ENCODE data around the gene NUBPL.
"Not testable (repeated sequence)": the region's sequence is repeated elsewhere in the genome, so short reads cannot be mapped to it uniquely, and the experiment has no call there.

Gene NUBPL

DNA sequence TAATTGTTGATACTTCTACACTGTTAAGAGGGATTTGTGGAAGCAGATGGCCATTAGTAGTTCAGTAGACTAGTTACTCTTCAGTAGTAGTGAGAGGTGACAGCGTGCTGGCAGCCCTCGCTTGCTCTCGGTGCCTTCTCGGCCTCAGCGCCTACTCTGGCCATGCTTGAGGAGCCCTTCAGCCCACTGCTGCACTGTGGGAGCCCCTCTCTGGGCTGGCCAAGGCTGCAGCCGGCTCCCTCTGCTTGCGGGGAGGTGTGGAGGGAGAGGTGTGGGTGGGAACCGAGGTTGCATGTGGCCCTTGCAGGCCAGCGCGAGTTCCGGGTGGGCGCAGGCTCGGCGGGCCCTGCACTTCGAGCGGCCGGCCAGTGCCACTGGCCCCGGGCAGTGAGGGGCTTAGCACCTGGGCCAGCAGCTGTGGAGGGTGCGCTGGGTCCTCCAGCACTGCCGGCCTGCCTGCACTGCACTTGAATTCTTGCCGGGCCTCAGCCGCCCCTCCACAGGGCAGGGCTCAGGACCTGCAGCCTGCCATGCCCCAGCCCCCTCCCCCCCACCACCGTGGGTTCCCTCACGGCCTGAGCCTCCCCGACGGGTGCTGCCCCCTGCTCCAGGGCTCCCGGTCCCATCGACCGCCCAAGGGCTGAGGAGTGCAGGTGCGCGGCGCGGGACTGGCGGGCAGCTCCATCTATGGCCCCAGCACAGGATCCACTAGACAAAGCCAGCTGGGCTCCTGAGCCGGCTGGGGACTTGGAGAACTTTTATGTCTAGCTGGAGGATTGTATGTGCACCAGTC, 139.3 kb downstream of the NUBPL start:
- Histone ChIP-seq H3K9me3 (ENCODE audit: control insufficient read depth, low read length) (no peaks in the 10 kb centered on the region), H3K79me2 (no peaks in the 10 kb centered on the region), H3K27me3 (ENCODE audit: control insufficient read depth, insufficient read depth, low read length) (no peaks in the 10 kb centered on the region), H3K36me3 (ENCODE audit: control insufficient read depth, insufficient read depth, low read length) (no peaks in the 10 kb centered on the region), H2AFZ (no peak overlapping the region), H3K9ac (no peak overlapping the region), H3K4me2 (ENCODE audit: low read length) (no peak overlapping the region), H3K4me3 (ENCODE audit: low read depth, low read length) (no peak overlapping the region), H3K4me1 (no peaks in the 10 kb centered on the region), H3K27ac (no peak overlapping the region)
- TF ChIP-seq, protein P1, sequence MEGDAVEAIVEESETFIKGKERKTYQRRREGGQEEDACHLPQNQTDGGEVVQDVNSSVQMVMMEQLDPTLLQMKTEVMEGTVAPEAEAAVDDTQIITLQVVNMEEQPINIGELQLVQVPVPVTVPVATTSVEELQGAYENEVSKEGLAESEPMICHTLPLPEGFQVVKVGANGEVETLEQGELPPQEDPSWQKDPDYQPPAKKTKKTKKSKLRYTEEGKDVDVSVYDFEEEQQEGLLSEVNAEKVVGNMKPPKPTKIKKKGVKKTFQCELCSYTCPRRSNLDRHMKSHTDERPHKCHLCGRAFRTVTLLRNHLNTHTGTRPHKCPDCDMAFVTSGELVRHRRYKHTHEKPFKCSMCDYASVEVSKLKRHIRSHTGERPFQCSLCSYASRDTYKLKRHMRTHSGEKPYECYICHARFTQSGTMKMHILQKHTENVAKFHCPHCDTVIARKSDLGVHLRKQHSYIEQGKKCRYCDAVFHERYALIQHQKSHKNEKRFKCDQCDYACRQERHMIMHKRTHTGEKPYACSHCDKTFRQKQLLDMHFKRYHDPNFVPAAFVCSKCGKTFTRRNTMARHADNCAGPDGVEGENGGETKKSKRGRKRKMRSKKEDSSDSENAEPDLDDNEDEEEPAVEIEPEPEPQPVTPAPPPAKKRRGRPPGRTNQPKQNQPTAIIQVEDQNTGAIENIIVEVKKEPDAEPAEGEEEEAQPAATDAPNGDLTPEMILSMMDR (IDR thresholded peaks at IDR 0.05): no peak

DNA sequence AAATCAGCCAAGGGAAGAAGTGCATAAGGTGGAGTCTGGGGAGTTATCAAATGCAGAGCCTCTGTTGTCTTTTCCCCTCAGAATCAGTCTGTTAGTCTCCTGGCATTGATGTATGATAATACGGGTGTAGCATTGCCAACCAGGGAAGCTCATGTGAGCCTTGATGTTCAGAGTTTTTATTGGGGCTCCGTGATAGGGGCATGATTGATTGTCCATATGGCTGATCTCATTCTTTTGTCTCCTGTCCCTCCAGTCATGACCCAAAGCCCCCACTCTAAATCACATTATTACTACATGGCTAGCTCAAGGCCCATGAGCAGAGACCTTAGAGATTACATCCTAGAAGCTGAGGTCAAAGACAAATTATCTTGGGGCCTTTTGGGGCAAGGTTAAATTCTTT, 140.9 kb downstream of the NUBPL start:
- H3K27ac ChIP-seq: no peak overlapping the region
- no peak overlapping the region for H2AFZ ChIP-seq
- no peaks in the 10 kb centered on the region for H3K36me3 ChIP-seq (ENCODE audit: control insufficient read depth, insufficient read depth, low read length)
- no peaks in the 10 kb centered on the region for H3K79me2 ChIP-seq
- H3K9me3 ChIP-seq (ENCODE audit: control insufficient read depth, low read length): no peaks in the 10 kb centered on the region
- H3K9ac ChIP-seq: no peak overlapping the region
- TF ChIP-seq, protein P1 (IDR thresholded peaks at IDR 0.05): no peak
- no peaks in the 10 kb centered on the region for H3K4me1 ChIP-seq
- H3K27me3 ChIP-seq (ENCODE audit: control insufficient read depth, insufficient read depth, low read length): no peaks in the 10 kb centered on the region
- H3K4me3 ChIP-seq (ENCODE audit: low read depth, low read length): no peak overlapping the region
- no peak overlapping the region for H3K4me2 ChIP-seq (ENCODE audit: low read length)

DNA sequence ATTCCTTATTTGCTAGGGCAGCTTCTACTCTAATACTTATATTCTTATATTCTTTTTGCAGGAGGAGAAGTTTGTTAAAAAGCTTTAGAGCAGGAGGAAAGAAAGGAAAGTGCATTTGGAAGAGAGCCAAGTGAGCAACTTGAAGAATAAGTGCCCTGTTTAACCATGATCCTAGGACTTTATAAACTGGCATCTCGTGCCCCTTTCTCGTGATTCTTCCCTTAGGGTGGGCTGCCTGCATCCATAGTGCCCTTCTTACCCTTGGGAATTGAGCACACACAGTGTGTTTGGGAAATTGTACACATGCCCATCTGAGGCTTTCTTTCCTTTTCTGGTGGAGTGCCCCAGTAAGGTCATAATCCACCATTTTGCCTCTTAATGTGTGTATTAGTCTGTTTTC, 141.9 kb downstream of the NUBPL start:
- no peaks in the 10 kb centered on the region for H3K4me1 ChIP-seq
- no peak overlapping the region for H3K4me2 ChIP-seq (ENCODE audit: low read length)
- H3K27me3 ChIP-seq (ENCODE audit: control insufficient read depth, insufficient read depth, low read length): no peaks in the 10 kb centered on the region
- H3K36me3 ChIP-seq (ENCODE audit: control insufficient read depth, insufficient read depth, low read length): no peaks in the 10 kb centered on the region
- no peaks in the 10 kb centered on the region for H3K9me3 ChIP-seq (ENCODE audit: control insufficient read depth, low read length)
- H3K9ac ChIP-seq: no peak overlapping the region
- no peak overlapping the region for H3K4me3 ChIP-seq (ENCODE audit: low read depth, low read length)
- TF ChIP-seq, protein P1 (IDR thresholded peaks at IDR 0.05): no peak
- no peaks in the 10 kb centered on the region for H3K79me2 ChIP-seq
- no peak overlapping the region for H2AFZ ChIP-seq
- no peak overlapping the region for H3K27ac ChIP-seq

DNA sequence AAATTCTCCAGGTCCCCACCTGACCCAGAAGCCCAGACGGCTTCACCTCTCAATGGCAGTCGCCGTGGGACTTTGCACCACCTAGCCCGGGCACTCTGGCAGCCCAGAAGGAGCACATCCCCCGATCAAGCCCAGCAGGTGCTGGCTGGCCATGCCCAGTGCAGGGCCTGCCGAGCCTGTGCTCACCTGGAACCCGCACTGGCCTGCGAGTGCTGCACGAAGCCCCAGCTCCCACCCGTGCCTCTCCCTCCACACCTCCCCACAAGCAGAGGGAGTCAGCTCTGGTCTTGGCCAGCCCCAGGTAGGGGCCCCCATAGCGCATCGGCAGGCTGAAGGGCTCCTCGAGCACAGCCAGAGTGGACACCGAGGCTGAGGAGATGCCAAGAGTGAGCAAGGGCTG, 144.5 kb downstream of the NUBPL start:
- Histone ChIP-seq H3K4me1 (no peaks in the 10 kb centered on the region), H3K27me3 (ENCODE audit: control insufficient read depth, insufficient read depth, low read length) (no peaks in the 10 kb centered on the region), H3K4me3 (ENCODE audit: low read depth, low read length) (no peak overlapping the region), H3K36me3 (ENCODE audit: control insufficient read depth, insufficient read depth, low read length) (no peaks in the 10 kb centered on the region), H3K27ac (no peak overlapping the region), H3K9ac (no peak overlapping the region), H3K9me3 (ENCODE audit: control insufficient read depth, low read length) (no peaks in the 10 kb centered on the region), H3K4me2 (ENCODE audit: low read length) (no peak overlapping the region), H3K79me2 (no peaks in the 10 kb centered on the region), H2AFZ (no peak overlapping the region)
- TF ChIP-seq, protein P1 (IDR thresholded peaks at IDR 0.05): no peak

DNA sequence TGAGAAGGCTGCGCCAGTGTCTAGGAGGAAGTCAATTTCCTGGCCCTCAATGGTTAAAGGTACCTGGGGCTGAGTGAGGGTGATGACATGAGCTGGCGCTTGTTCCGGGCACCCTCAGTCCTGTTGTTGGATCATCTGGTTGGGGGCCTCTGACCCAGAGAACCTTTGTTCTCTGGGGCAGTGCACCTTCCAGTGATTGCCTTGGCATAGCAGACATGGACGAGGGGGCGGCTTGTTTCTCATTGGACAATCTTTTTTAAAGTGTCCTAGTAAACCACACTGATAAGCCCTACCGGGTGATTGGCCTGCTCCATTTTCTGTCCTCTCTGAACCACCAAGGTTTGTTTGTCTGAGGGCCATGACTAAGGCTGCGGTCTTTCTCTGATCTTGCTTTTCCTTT, 147.5 kb downstream of the NUBPL start:
- not testable (repeated sequence) for H3K4me2 ChIP-seq (ENCODE audit: low read length); H3K9me3 ChIP-seq (ENCODE audit: control insufficient read depth, low read length); H3K79me2 ChIP-seq; H3K9ac ChIP-seq; H3K4me3 ChIP-seq (ENCODE audit: low read depth, low read length); H3K4me1 ChIP-seq; H3K27me3 ChIP-seq (ENCODE audit: control insufficient read depth, insufficient read depth, low read length); H3K27ac ChIP-seq; H2AFZ ChIP-seq; H3K36me3 ChIP-seq (ENCODE audit: control insufficient read depth, insufficient read depth, low read length)
